RWPE2 (cell line): ENCODE results near the gene LHFPL3.

Source experiments
- ATAC-seq: fragments of 200-7000 bp; cut with Tn5 transposase; 3 replicates; pipeline ENCODE4 v1.9.1; 2021; ENCODE audit warnings: low read depth
- DNase-seq: peaks from one replicate; pipeline ENCODE4 v3.0.0-alpha.2; 2020; ENCODE audit warnings: low spot score
- H3K27ac ChIP-seq: fragments of 450-650 bp; 2 replicates; pipeline ENCODE4 v1.5.1; 2017; ENCODE audit warnings: mild to moderate bottlenecking; ENCODE audit not compliant: poor library complexity, severe bottlenecking
- H3K27me3 ChIP-seq: fragments of 250-450 bp; sonication (Bioruptor Pico); 2 replicates; pipeline ENCODE4 v1.5.1; 2021; ENCODE audit warnings: mild to moderate bottlenecking, moderate library complexity; ENCODE audit not compliant: insufficient read depth, poor library complexity, severe bottlenecking
- H3K36me3 ChIP-seq: fragments of 250-450 bp; sonication (Bioruptor Pico); 2 replicates; pipeline ENCODE4 v1.5.1; 2020; ENCODE audit warnings: low read depth, mild to moderate bottlenecking, moderate library complexity
- H3K4me1 ChIP-seq: fragments of 250-450 bp; sonication (Bioruptor Pico); 2 replicates; pipeline ENCODE4 v1.5.1; 2021; ENCODE audit warnings: mild to moderate bottlenecking, moderate library complexity; ENCODE audit not compliant: insufficient read depth, poor library complexity, severe bottlenecking
- H3K4me3 ChIP-seq: fragments of 250-450 bp; sonication (Bioruptor Pico); 2 replicates; pipeline ENCODE4 v1.5.1; 2021; ENCODE audit warnings: mild to moderate bottlenecking, moderate library complexity; ENCODE audit not compliant: severe bottlenecking
- H3K9me3 ChIP-seq: fragments of 250-450 bp; sonication (Bioruptor Pico); 2 replicates; pipeline ENCODE4 v1.5.1; 2021; ENCODE audit warnings: mild to moderate bottlenecking, moderate library complexity; ENCODE audit not compliant: severe bottlenecking
- TF ChIP-seq, protein P1 (sequence below): fragments of 450-650 bp; IDR thresholded peaks from one replicate; pipeline ENCODE4 v1.5.1; 2017; ENCODE audit warnings: mild to moderate bottlenecking, moderate library complexity; ENCODE audit not compliant: poor library complexity, severe bottlenecking

Gene LHFPL3

GRCh38 chr7:104382616-104383015 lies 54.2 kb downstream of the LHFPL3 start:
- TF ChIP-seq, protein P1, sequence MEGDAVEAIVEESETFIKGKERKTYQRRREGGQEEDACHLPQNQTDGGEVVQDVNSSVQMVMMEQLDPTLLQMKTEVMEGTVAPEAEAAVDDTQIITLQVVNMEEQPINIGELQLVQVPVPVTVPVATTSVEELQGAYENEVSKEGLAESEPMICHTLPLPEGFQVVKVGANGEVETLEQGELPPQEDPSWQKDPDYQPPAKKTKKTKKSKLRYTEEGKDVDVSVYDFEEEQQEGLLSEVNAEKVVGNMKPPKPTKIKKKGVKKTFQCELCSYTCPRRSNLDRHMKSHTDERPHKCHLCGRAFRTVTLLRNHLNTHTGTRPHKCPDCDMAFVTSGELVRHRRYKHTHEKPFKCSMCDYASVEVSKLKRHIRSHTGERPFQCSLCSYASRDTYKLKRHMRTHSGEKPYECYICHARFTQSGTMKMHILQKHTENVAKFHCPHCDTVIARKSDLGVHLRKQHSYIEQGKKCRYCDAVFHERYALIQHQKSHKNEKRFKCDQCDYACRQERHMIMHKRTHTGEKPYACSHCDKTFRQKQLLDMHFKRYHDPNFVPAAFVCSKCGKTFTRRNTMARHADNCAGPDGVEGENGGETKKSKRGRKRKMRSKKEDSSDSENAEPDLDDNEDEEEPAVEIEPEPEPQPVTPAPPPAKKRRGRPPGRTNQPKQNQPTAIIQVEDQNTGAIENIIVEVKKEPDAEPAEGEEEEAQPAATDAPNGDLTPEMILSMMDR, result no peak
- H3K9me3 ChIP-seq, result no peaks in the 10 kb centered on the region
- DNase-seq (no peak), ATAC-seq (no peak)
- H3K36me3 ChIP-seq, result no peaks in the 10 kb centered on the region
- no peak overlapping the region for H3K4me3 ChIP-seq
- H3K27ac ChIP-seq, result no peak overlapping the region
- peaks cover 3% of the 10 kb centered on the region for H3K27me3 ChIP-seq
- H3K4me1 ChIP-seq, result no peaks in the 10 kb centered on the region

GRCh38 chr7:104386943-104387342 lies 58.5 kb downstream of the LHFPL3 start:
- peaks cover 4% of the 10 kb centered on the region for H3K9me3 ChIP-seq
- H3K27me3 ChIP-seq, result no peaks in the 10 kb centered on the region
- no peaks in the 10 kb centered on the region for H3K36me3 ChIP-seq
- no peaks in the 10 kb centered on the region for H3K4me1 ChIP-seq
- TF ChIP-seq, protein P1, result no peak
- no peak overlapping the region for H3K4me3 ChIP-seq
- ATAC-seq (no peak), DNase-seq (no peak)
- H3K27ac ChIP-seq, result no peak overlapping the region

DNA sequence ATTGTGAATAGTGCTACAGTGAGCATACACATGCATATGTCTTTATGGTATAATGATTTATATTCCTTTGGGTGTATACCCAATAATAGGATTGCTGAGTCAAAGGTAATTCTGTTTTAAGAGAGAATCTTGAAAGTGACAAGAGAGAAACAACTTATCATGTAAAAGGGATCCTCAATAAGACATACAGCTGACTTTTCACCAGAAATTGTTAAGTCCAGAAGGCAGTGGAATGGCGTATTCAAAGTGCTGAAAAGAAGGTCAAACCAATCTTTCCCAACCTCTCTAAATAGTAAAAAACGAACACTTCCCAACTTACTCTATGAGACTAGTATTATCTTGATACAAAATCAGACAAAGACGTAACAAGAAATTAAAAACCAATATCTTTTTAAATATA lies 59.8 kb downstream of the LHFPL3 start:
- TF ChIP-seq, protein P1, result no peak
- Histone ChIP-seq H3K4me1 (no peaks in the 10 kb centered on the region), H3K4me3 (no peak overlapping the region), H3K9me3 (peaks cover 4% of the 10 kb centered on the region), H3K27me3 (no peaks in the 10 kb centered on the region), H3K27ac (no peak overlapping the region), H3K36me3 (no peaks in the 10 kb centered on the region)
- DNase-seq (no peak), ATAC-seq (no peak)

- H3K27me3 ChIP-seq, result no peaks in the 10 kb centered on the region
- ATAC-seq, result no peak
- TF ChIP-seq, protein P1, result no peak
- H3K27ac ChIP-seq, result no peak overlapping the region
- no peak for DNase-seq
- no peaks in the 10 kb centered on the region for H3K4me1 ChIP-seq
- no peaks in the 10 kb centered on the region for H3K36me3 ChIP-seq
- H3K9me3 ChIP-seq, result no peaks in the 10 kb centered on the region
- no peak overlapping the region for H3K4me3 ChIP-seq
These were observed 66.8 kb downstream of the LHFPL3 start for GRCh38 chr7:104395162-104395561.

- no peaks in the 10 kb centered on the region for H3K36me3 ChIP-seq
- no peak overlapping the region for H3K4me3 ChIP-seq
- ATAC-seq (no peak), DNase-seq (no peak)
- no peaks in the 10 kb centered on the region for H3K9me3 ChIP-seq
- TF ChIP-seq, protein P1, result no peak
- no peaks in the 10 kb centered on the region for H3K27me3 ChIP-seq
- H3K27ac ChIP-seq, result no peak overlapping the region
- H3K4me1 ChIP-seq, result no peaks in the 10 kb centered on the region
These were observed 69.0 kb downstream of the LHFPL3 start for GRCh38 chr7:104397442-104397841.
